ENCODE data around the gene CENPP.

CENPP gene

GRCh38 chr9:92534674-92535073, 208.9 kb downstream of the CENPP start:
- no peaks in the 10 kb centered on the region for H3K9me3 ChIP-seq (ENCODE audit: control insufficient read depth, low read depth, low read length)
- peaks cover 4% of the 10 kb centered on the region for H3K4me1 ChIP-seq (ENCODE audit: control insufficient read depth, low read depth, low read length)
- no peak overlapping the region for H3K9ac ChIP-seq (ENCODE audit: low read length)
- H3K27ac ChIP-seq (ENCODE audit: low read length) = no peak overlapping the region
- H3K4me3 ChIP-seq (ENCODE audit: low read length) = no peak overlapping the region
- H3K27me3 ChIP-seq (ENCODE audit: control insufficient read depth, insufficient read depth, low read length) = no peaks in the 10 kb centered on the region
- H3K36me3 ChIP-seq (ENCODE audit: control insufficient read depth, low read depth, low read length) = no peaks in the 10 kb centered on the region

- H3K27me3 ChIP-seq (ENCODE audit: control insufficient read depth, insufficient read depth, low read length) = no peaks in the 10 kb centered on the region
- H3K27ac ChIP-seq (ENCODE audit: low read length) = no peak within 1 kb of the TSS
- H3K9me3 ChIP-seq (ENCODE audit: control insufficient read depth, low read depth, low read length) = no peaks in the 10 kb centered on the region
- H3K4me1 ChIP-seq (ENCODE audit: control insufficient read depth, low read depth, low read length) = peaks cover 4% of the 10 kb centered on the region
- H3K4me3 ChIP-seq (ENCODE audit: low read length) = no peak within 1 kb of the TSS
- no peaks in the 10 kb centered on the region for H3K36me3 ChIP-seq (ENCODE audit: control insufficient read depth, low read depth, low read length)
- no peak within 1 kb of the TSS for H3K9ac ChIP-seq (ENCODE audit: low read length)
Observed at GRCh38 chr9:92535940-92536850, 210.4 kb downstream of the CENPP start, which contains the start of gene ECM2. Gene ECM2 (minus strand): TSS chr9:92535990. CDS start chr9:92522866, 13,124 bp downstream.

- peaks cover 4% of the 10 kb centered on the region for H3K4me1 ChIP-seq (ENCODE audit: control insufficient read depth, low read depth, low read length)
- H3K36me3 ChIP-seq (ENCODE audit: control insufficient read depth, low read depth, low read length) = no peaks in the 10 kb centered on the region
- H3K9ac ChIP-seq (ENCODE audit: low read length) = no peak overlapping the region
- no peak overlapping the region for H3K4me3 ChIP-seq (ENCODE audit: low read length)
- H3K27me3 ChIP-seq (ENCODE audit: control insufficient read depth, insufficient read depth, low read length) = no peaks in the 10 kb centered on the region
- no peak overlapping the region for H3K27ac ChIP-seq (ENCODE audit: low read length)
- no peaks in the 10 kb centered on the region for H3K9me3 ChIP-seq (ENCODE audit: control insufficient read depth, low read depth, low read length)
Observed at GRCh38 chr9:92538541-92538940, 212.8 kb downstream of the CENPP start.

GRCh38 chr9:92543972-92544371, 218.2 kb downstream of the CENPP start:
- no peak overlapping the region for H3K4me3 ChIP-seq (ENCODE audit: low read length)
- H3K27me3 ChIP-seq (ENCODE audit: control insufficient read depth, insufficient read depth, low read length) = no peaks in the 10 kb centered on the region
- no peak overlapping the region for H3K9ac ChIP-seq (ENCODE audit: low read length)
- H3K4me1 ChIP-seq (ENCODE audit: control insufficient read depth, low read depth, low read length) = no peaks in the 10 kb centered on the region
- no peaks in the 10 kb centered on the region for H3K9me3 ChIP-seq (ENCODE audit: control insufficient read depth, low read depth, low read length)
- no peaks in the 10 kb centered on the region for H3K36me3 ChIP-seq (ENCODE audit: control insufficient read depth, low read depth, low read length)
- no peak overlapping the region for H3K27ac ChIP-seq (ENCODE audit: low read length)

- no peak overlapping the region for H3K27ac ChIP-seq (ENCODE audit: low read length)
- H3K36me3 ChIP-seq (ENCODE audit: control insufficient read depth, low read depth, low read length) = no peaks in the 10 kb centered on the region
- no peaks in the 10 kb centered on the region for H3K9me3 ChIP-seq (ENCODE audit: control insufficient read depth, low read depth, low read length)
- no peaks in the 10 kb centered on the region for H3K4me1 ChIP-seq (ENCODE audit: control insufficient read depth, low read depth, low read length)
- no peak overlapping the region for H3K4me3 ChIP-seq (ENCODE audit: low read length)
- no peak overlapping the region for H3K9ac ChIP-seq (ENCODE audit: low read length)
- no peaks in the 10 kb centered on the region for H3K27me3 ChIP-seq (ENCODE audit: control insufficient read depth, insufficient read depth, low read length)
Observed at GRCh38 chr9:92545002-92545510, 219.3 kb downstream of the CENPP start.

- H3K27me3 ChIP-seq (ENCODE audit: control insufficient read depth, insufficient read depth, low read length) = no peaks in the 10 kb centered on the region
- no peak overlapping the region for H3K4me3 ChIP-seq (ENCODE audit: low read length)
- H3K36me3 ChIP-seq (ENCODE audit: control insufficient read depth, low read depth, low read length) = no peaks in the 10 kb centered on the region
- H3K9ac ChIP-seq (ENCODE audit: low read length) = no peak overlapping the region
- H3K9me3 ChIP-seq (ENCODE audit: control insufficient read depth, low read depth, low read length) = no peaks in the 10 kb centered on the region
- no peaks in the 10 kb centered on the region for H3K4me1 ChIP-seq (ENCODE audit: control insufficient read depth, low read depth, low read length)
- no peak overlapping the region for H3K27ac ChIP-seq (ENCODE audit: low read length)
Observed at GRCh38 chr9:92547356-92547755, 221.6 kb downstream of the CENPP start.

- Histone ChIP-seq H3K4me1 (ENCODE audit: control insufficient read depth, low read depth, low read length) (no peaks in the 10 kb centered on the region), H3K9ac (ENCODE audit: low read length) (no peak overlapping the region), H3K4me3 (ENCODE audit: low read length) (no peak overlapping the region), H3K27me3 (ENCODE audit: control insufficient read depth, insufficient read depth, low read length) (no peaks in the 10 kb centered on the region), H3K36me3 (ENCODE audit: control insufficient read depth, low read depth, low read length) (no peaks in the 10 kb centered on the region), H3K27ac (ENCODE audit: low read length) (no peak overlapping the region), H3K9me3 (ENCODE audit: control insufficient read depth, low read depth, low read length) (no peaks in the 10 kb centered on the region)
Observed at GRCh38 chr9:92550765-92551164, 225.0 kb downstream of the CENPP start.

GRCh38 chr9:92558612-92559374, 233.0 kb downstream of the CENPP start:
- Histone ChIP-seq H3K27ac (ENCODE audit: low read length) (no peak overlapping the region), H3K27me3 (ENCODE audit: control insufficient read depth, insufficient read depth, low read length) (no peaks in the 10 kb centered on the region), H3K9me3 (ENCODE audit: control insufficient read depth, low read depth, low read length) (no peaks in the 10 kb centered on the region), H3K4me3 (ENCODE audit: low read length) (no peak overlapping the region), H3K4me1 (ENCODE audit: control insufficient read depth, low read depth, low read length) (peaks cover 9% of the 10 kb centered on the region), H3K9ac (ENCODE audit: low read length) (no peak overlapping the region), H3K36me3 (ENCODE audit: control insufficient read depth, low read depth, low read length) (no peaks in the 10 kb centered on the region)

GRCh38 chr9:92561374-92562330, 235.9 kb downstream of the CENPP start:
- H3K9ac ChIP-seq (ENCODE audit: low read length) = no peak overlapping the region
- no peaks in the 10 kb centered on the region for H3K36me3 ChIP-seq (ENCODE audit: control insufficient read depth, low read depth, low read length)
- no peak overlapping the region for H3K4me3 ChIP-seq (ENCODE audit: low read length)
- no peaks in the 10 kb centered on the region for H3K9me3 ChIP-seq (ENCODE audit: control insufficient read depth, low read depth, low read length)
- H3K27me3 ChIP-seq (ENCODE audit: control insufficient read depth, insufficient read depth, low read length) = no peaks in the 10 kb centered on the region
- H3K4me1 ChIP-seq (ENCODE audit: control insufficient read depth, low read depth, low read length) = peaks cover 9% of the 10 kb centered on the region
- no peak overlapping the region for H3K27ac ChIP-seq (ENCODE audit: low read length)

- H3K4me3 ChIP-seq (ENCODE audit: low read length) = no peak overlapping the region
- no peaks in the 10 kb centered on the region for H3K27me3 ChIP-seq (ENCODE audit: control insufficient read depth, insufficient read depth, low read length)
- no peak overlapping the region for H3K27ac ChIP-seq (ENCODE audit: low read length)
- H3K9me3 ChIP-seq (ENCODE audit: control insufficient read depth, low read depth, low read length) = no peaks in the 10 kb centered on the region
- H3K36me3 ChIP-seq (ENCODE audit: control insufficient read depth, low read depth, low read length) = no peaks in the 10 kb centered on the region
- peaks cover 9% of the 10 kb centered on the region for H3K4me1 ChIP-seq (ENCODE audit: control insufficient read depth, low read depth, low read length)
- H3K9ac ChIP-seq (ENCODE audit: low read length) = no peak overlapping the region
Observed at GRCh38 chr9:92562461-92562967, 236.8 kb downstream of the CENPP start.

Measured in iPS-18a (cell line).